Panc1 (cell line): ENCODE data around the gene DRC3.

Experiments
- POLR2AphosphoS5 ChIP-seq: IDR thresholded peaks from 2 replicates; pipeline ENCODE4 v1.6.1; 2012; ENCODE audit warnings: mild to moderate bottlenecking, low read depth, low read length, moderate library complexity
- TF ChIP-seq, protein P1 (sequence below): fragments of 450-650 bp; IDR thresholded peaks from 2 replicates; pipeline ENCODE4 v1.5.1; 2017; ENCODE audit warnings: mild to moderate bottlenecking
- TF ChIP-seq, protein P2 (sequence below), 2 experiments: IDR thresholded peaks; 2 replicates each; pipeline ENCODE4 v1.6.1; 2011 to 2012; ENCODE audit warnings: low read depth in 2 of 2, control low read depth in 1 of 2, low read length in 1 of 2, mild to moderate bottlenecking in 1 of 2, moderate library complexity in 1 of 2; ENCODE audit not compliant: insufficient read depth in 1 of 2

DNA sequence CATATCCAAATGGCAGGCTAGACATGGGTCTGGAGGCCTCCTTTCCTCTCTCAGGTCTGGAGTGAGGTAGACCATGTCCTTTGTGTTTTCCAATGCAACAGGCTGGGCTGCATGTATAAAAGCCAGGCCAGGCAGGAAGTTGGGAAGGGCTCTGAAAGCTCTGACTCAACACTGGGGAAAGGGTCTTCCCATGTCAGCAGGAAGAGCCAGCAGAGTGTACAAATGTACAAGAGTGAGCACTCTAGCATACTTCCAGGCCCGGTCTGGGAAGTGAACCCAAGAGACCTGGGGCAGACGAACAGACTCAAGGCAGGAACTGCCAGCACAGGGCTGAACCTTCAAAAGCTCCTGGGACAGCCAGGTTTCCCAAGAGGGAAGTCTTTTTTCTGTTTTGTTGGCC, 59.3 kb downstream of the DRC3 start:
- TF ChIP-seq, protein P1, sequence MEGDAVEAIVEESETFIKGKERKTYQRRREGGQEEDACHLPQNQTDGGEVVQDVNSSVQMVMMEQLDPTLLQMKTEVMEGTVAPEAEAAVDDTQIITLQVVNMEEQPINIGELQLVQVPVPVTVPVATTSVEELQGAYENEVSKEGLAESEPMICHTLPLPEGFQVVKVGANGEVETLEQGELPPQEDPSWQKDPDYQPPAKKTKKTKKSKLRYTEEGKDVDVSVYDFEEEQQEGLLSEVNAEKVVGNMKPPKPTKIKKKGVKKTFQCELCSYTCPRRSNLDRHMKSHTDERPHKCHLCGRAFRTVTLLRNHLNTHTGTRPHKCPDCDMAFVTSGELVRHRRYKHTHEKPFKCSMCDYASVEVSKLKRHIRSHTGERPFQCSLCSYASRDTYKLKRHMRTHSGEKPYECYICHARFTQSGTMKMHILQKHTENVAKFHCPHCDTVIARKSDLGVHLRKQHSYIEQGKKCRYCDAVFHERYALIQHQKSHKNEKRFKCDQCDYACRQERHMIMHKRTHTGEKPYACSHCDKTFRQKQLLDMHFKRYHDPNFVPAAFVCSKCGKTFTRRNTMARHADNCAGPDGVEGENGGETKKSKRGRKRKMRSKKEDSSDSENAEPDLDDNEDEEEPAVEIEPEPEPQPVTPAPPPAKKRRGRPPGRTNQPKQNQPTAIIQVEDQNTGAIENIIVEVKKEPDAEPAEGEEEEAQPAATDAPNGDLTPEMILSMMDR = no peak
- TF ChIP-seq, protein P2, sequence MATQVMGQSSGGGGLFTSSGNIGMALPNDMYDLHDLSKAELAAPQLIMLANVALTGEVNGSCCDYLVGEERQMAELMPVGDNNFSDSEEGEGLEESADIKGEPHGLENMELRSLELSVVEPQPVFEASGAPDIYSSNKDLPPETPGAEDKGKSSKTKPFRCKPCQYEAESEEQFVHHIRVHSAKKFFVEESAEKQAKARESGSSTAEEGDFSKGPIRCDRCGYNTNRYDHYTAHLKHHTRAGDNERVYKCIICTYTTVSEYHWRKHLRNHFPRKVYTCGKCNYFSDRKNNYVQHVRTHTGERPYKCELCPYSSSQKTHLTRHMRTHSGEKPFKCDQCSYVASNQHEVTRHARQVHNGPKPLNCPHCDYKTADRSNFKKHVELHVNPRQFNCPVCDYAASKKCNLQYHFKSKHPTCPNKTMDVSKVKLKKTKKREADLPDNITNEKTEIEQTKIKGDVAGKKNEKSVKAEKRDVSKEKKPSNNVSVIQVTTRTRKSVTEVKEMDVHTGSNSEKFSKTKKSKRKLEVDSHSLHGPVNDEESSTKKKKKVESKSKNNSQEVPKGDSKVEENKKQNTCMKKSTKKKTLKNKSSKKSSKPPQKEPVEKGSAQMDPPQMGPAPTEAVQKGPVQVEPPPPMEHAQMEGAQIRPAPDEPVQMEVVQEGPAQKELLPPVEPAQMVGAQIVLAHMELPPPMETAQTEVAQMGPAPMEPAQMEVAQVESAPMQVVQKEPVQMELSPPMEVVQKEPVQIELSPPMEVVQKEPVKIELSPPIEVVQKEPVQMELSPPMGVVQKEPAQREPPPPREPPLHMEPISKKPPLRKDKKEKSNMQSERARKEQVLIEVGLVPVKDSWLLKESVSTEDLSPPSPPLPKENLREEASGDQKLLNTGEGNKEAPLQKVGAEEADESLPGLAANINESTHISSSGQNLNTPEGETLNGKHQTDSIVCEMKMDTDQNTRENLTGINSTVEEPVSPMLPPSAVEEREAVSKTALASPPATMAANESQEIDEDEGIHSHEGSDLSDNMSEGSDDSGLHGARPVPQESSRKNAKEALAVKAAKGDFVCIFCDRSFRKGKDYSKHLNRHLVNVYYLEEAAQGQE (IDR thresholded peaks at IDR 0.05; ENCODE audit: insufficient read depth in 1 of 2, low read depth in 2 of 2, low read length in 1 of 2) = no peak
- TF ChIP-seq POLR2AphosphoS5 = no peak
